Activated CD4-positive, alpha-beta T cell treated with anti-CD3 and anti-CD28 coated beads for 48 hours (primary cell): ENCODE measurements around the gene DPYSL5.
A peak's percentile ranks its signal among the peaks of the same experiment; 100 is the strongest.

Source experiments
- DNase-seq: peaks from one replicate; pipeline ENCODE4 v3.0.0-alpha.2; 2020

Gene DPYSL5

GRCh38 chr2:26846334-26847306 is 1.3 kb upstream of the DPYSL5 start:
- DNase-seq: peak; percentile 79

- DNase-seq: peak; percentile 11
Measured at GRCh38 chr2:26847307-26847654, 651 bp upstream of the DPYSL5 start.

GRCh38 chr2:26848336-26849055 is 564 bp downstream of the DPYSL5 start:
- peak; percentile 28 for DNase-seq

- peak; percentile 13 for DNase-seq
Measured at GRCh38 chr2:26849056-26849999, 1.4 kb downstream of the DPYSL5 start.

- DNase-seq: no peak
Measured at GRCh38 chr2:26850000-26850431, 2.1 kb downstream of the DPYSL5 start.

- DNase-seq: no peak
Measured at GRCh38 chr2:26850505-26850904, 2.6 kb downstream of the DPYSL5 start.

- DNase-seq: no peak
Measured at GRCh38 chr2:26852405-26853306, 4.7 kb downstream of the DPYSL5 start.

GRCh38 chr2:26853751-26854150 is 5.8 kb downstream of the DPYSL5 start:
- no peak for DNase-seq

GRCh38 chr2:26854283-26854827 is 6.4 kb downstream of the DPYSL5 start:
- DNase-seq: no peak

GRCh38 chr2:26855466-26855865 is 7.5 kb downstream of the DPYSL5 start:
- no peak for DNase-seq

GRCh38 chr2:26859622-26860021 is 11.7 kb downstream of the DPYSL5 start:
- DNase-seq: no peak

GRCh38 chr2:26860211-26860850 is 12.4 kb downstream of the DPYSL5 start:
- DNase-seq: no peak

GRCh38 chr2:26861610-26862224 is 13.8 kb downstream of the DPYSL5 start:
- DNase-seq: no peak

GRCh38 chr2:26864226-26864625 is 16.3 kb downstream of the DPYSL5 start:
- DNase-seq: no peak

GRCh38 chr2:26864646-26865045 is 16.7 kb downstream of the DPYSL5 start:
- DNase-seq: no peak

GRCh38 chr2:26870585-26871095 is 22.7 kb downstream of the DPYSL5 start:
- DNase-seq: no peak

GRCh38 chr2:26873286-26873983 is 25.5 kb downstream of the DPYSL5 start:
- DNase-seq: no peak

GRCh38 chr2:26874514-26874913 is 26.6 kb downstream of the DPYSL5 start:
- no peak for DNase-seq

- no peak for DNase-seq
Measured at GRCh38 chr2:26875065-26875634, 27.2 kb downstream of the DPYSL5 start.
